HepG2 (cell line): ENCODE data around the gene AGT. TPM values are rescaled to one million over a fixed set of nuclear protein-coding genes. Genes with fewer than 3 reads are reported as not detected.

ENCODE experiments used
- GFI1 ChIP-seq: sonication (generic); formaldehyde crosslinking; IDR thresholded peaks from 2 replicates; pipeline ENCODE4 v1.5.0; 2020; ENCODE audit warnings: missing genetic modification reagents, mild to moderate bottlenecking, borderline replicate concordance
- KMT2B ChIP-seq: IDR thresholded peaks from 2 replicates; pipeline ENCODE4 v1.6.1; 2016; ENCODE audit warnings: missing genetic modification reagents, missing compliant biosample characterization
- NONO ChIP-seq, 2 experiments: fragments of 450-650 bp in 1 of 2; sonication (generic) in 1 of 2; formaldehyde crosslinking in 1 of 2; IDR thresholded peaks in 1 of 2; conservative IDR thresholded peaks in 1 of 2; 2 replicates each; pipeline versions ENCODE4 v1.6.1 to v1.8.0; 2017 to 2022; ENCODE audit warnings: mild to moderate bottlenecking in 1 of 2, missing genetic modification reagents in 1 of 2, moderate library complexity in 1 of 2
- RBFOX2 ChIP-seq: fragments of 200-400 bp; formaldehyde crosslinking; IDR thresholded peaks from 2 replicates; pipeline ENCODE4 v1.6.1; 2017; ENCODE audit warnings: low read depth, mild to moderate bottlenecking, low read length
- SMAD9 ChIP-seq: sonication (generic); formaldehyde crosslinking; IDR thresholded peaks from 2 replicates; pipeline ENCODE4 v1.5.1; 2020; ENCODE audit warnings: mild to moderate bottlenecking, missing genetic modification reagents
- TBX3 ChIP-seq: fragments of 450-650 bp; IDR thresholded peaks from 2 replicates; pipeline ENCODE4 v1.6.1; 2017; ENCODE audit warnings: antibody characterized with exemption, mild to moderate bottlenecking, inconsistent platforms, borderline replicate concordance
- ZNF317 ChIP-seq: sonication (generic); formaldehyde crosslinking; IDR thresholded peaks from 2 replicates; pipeline ENCODE4 v1.5.0; 2020; ENCODE audit warnings: mild to moderate bottlenecking, missing genetic modification reagents
- ZNF441 ChIP-seq: sonication (generic); formaldehyde crosslinking; IDR thresholded peaks from 2 replicates; pipeline ENCODE4 v1.7.0; 2021; ENCODE audit warnings: missing genetic modification reagents, borderline replicate concordance
- ZNF597 ChIP-seq: sonication (generic); formaldehyde crosslinking; IDR thresholded peaks from 2 replicates; pipeline ENCODE4 v1.5.0; 2020; ENCODE audit warnings: missing genetic modification reagents
- polyA plus RNA-seq, 8 experiments: library from polyadenylated mRNA; depleted of rRNA in 3 of 8; stranded (reverse) in 7 of 8; unstranded in 1 of 8; fragments of >200 nt; fragmentation: Illumina TruSeq in 4 of 8; extraction: Trizol in 4 of 8; gene quantifications; 2 replicates each; pipeline versions ENCODE4 v1.2.1 to v1.2.3, GENCODE V29; 2011 to 2016; ENCODE audit warnings: low read depth in 4 of 8, missing spikeins in 1 of 8, mixed read lengths in 1 of 8; ENCODE audit not compliant: insufficient read depth in 1 of 8
- total RNA-seq, 5 experiments: library from RNA; depleted of rRNA; stranded (reverse); fragments of >200 nt; fragmentation: Illumina TruSeq; extraction: Trizol; gene quantifications; 2 replicates each; pipeline ENCODE4 v1.2.3, GENCODE V29; 2016; ENCODE audit warnings: low read depth in 1 of 5
- TF ChIP-seq, protein P1 (sequence below): sonication (generic); formaldehyde crosslinking; IDR thresholded peaks from 2 replicates; pipeline ENCODE4 v1.4.0; 2020; ENCODE audit warnings: mild to moderate bottlenecking, missing genetic modification reagents
- TF ChIP-seq, protein P2 (sequence below): sonication (generic); formaldehyde crosslinking; IDR thresholded peaks from 2 replicates; pipeline ENCODE4 v1.8.1; 2023; ENCODE audit warnings: mild to moderate bottlenecking, moderate library complexity, missing genetic modification reagents
- TF ChIP-seq, protein P3 (sequence below): sonication (generic); formaldehyde crosslinking; IDR thresholded peaks from 2 replicates; pipeline ENCODE4 v1.4.0; 2020; ENCODE audit warnings: missing genetic modification reagents
- TF ChIP-seq, protein P4 (sequence below): sonication (generic); formaldehyde crosslinking; IDR thresholded peaks from 2 replicates; pipeline ENCODE4 v1.4.0; 2020; ENCODE audit warnings: mild to moderate bottlenecking, missing genetic modification reagents

AGT gene
- total and polyA plus RNA-seq, 2 of the 13 experiments (the other 11 are each of a cell fraction or from before 2014, with no cell fraction given) = 892 to 2,071 TPM

DNA sequence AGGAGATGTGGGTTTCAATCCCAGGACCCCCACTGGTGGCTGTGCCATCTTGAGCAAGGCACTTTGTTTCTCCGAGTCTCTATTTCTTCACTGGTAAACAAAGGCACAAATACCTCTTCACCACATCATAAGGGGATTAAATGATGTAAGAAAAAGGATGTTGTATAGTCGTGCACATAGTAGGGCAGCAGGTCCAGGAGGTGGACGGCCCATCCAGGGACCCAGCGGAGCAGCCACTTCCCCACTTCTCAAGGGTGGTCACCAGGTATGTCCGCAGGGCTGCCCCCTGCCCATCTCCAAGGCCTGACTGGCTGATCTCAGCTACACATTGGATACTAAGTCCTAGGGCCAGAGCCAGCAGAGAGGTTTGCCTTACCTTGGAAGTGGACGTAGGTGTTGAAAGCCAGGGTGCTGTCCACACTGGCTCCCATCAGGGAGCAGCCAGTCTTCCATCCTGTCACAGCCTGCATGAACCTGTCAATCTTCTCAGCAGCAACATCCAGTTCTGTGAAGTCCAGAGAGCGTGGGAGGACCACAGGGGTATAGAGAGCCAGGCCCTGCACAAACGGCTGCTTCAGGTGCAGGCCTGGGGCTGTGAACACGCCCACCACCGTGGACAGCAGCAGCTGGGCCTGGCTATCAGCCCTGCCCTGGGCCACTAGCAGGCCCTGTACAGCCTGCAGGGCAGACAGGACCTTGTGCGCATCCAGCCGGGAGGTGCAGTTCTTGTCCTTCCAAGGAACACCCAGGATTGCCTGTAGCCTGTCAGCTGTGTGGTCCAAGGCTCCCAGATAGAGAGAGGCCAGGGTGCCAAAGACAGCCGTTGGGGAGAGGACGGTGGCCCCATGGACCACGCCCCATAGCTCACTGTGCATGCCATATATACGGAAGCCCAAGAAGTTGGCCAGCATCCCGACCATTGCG is 4.0 kb downstream of the AGT start (continued):
- TF ChIP-seq, protein P1, sequence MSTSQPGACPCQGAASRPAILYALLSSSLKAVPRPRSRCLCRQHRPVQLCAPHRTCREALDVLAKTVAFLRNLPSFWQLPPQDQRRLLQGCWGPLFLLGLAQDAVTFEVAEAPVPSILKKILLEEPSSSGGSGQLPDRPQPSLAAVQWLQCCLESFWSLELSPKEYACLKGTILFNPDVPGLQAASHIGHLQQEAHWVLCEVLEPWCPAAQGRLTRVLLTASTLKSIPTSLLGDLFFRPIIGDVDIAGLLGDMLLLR (CRISPR knock-in tag) = 0 out of 2 replicates have a peak, but pooled peaks have one; percentile 25
- TF ChIP-seq SMAD9 (CRISPR knock-in tag) (no peak), KMT2B (no peak), TBX3 (no peak), ZNF317 (no peak), ZNF597 (no peak), RBFOX2 (peak; percentile 78), NONO (IDR thresholded peaks at IDR 0.05) (no peak), NONO (CRISPR knock-in tag; conservative IDR thresholded peaks at IDR 0.05) (peak; percentile 45; the same call in 1 of the 2 replicates), GFI1 (no peak), ZNF441 (CRISPR knock-in tag) (no peak)
- TF ChIP-seq, protein P2, sequence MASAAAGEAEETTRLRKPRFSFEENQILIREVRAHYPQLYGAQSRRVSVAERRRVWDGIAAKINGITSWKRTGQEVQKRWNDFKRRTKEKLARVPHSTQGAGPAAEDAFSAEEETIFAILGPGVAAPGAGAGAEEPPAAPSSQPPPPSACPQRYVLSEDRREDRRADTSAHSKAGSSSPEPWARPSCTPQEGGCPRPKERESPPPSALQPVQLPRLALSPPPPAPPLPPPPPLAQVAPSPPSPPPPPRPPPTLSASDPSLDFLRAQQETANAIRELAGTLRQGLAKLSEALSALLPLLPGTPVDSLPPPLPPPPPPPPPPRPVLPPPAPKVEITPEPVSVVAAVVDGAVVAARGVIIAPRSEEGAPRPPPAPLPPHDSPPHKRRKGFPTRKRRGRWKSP (CRISPR knock-in tag) = peak; percentile 28; the same call in 1 of the 2 replicates
- TF ChIP-seq, protein P3, sequence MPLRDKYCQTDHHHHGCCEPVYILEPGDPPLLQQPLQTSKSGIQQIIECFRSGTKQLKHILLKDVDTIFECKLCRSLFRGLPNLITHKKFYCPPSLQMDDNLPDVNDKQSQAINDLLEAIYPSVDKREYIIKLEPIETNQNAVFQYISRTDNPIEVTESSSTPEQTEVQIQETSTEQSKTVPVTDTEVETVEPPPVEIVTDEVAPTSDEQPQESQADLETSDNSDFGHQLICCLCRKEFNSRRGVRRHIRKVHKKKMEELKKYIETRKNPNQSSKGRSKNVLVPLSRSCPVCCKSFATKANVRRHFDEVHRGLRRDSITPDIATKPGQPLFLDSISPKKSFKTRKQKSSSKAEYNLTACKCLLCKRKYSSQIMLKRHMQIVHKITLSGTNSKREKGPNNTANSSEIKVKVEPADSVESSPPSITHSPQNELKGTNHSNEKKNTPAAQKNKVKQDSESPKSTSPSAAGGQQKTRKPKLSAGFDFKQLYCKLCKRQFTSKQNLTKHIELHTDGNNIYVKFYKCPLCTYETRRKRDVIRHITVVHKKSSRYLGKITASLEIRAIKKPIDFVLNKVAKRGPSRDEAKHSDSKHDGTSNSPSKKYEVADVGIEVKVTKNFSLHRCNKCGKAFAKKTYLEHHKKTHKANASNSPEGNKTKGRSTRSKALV (CRISPR knock-in tag) = no peak
- TF ChIP-seq, protein P4, sequence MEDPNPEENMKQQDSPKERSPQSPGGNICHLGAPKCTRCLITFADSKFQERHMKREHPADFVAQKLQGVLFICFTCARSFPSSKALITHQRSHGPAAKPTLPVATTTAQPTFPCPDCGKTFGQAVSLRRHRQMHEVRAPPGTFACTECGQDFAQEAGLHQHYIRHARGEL (CRISPR knock-in tag) = no peak
